Testis (tissue), 3 donors: ENCODE results near the gene ME3. TPM values are rescaled to one million over a fixed set of nuclear protein-coding genes. Genes with fewer than 3 reads are reported as not detected.
"Not testable (repeated sequence)": the region's sequence is repeated elsewhere in the genome, so short reads cannot be mapped to it uniquely, and the experiment has no call there.

Source experiments
- DNase-seq: peaks from one replicate; pipeline ENCODE4 v3.0.0-alpha.2; 2019
- H3K27ac ChIP-seq, 2 donors: fragments of 200-600 bp; sonication (generic); one replicate each; pipeline ENCODE4 v1.5.1; 2019
- H3K27me3 ChIP-seq: fragments of 200-600 bp; sonication (generic); one replicate; pipeline ENCODE4 v1.5.1; 2019
- H3K36me3 ChIP-seq: fragments of 200-600 bp; sonication (generic); one replicate; pipeline ENCODE4 v1.5.1; 2017; ENCODE audit warnings: low read depth; ENCODE audit errors: missing control alignments
- H3K4me1 ChIP-seq: fragments of 200-600 bp; sonication (generic); one replicate; pipeline ENCODE4 v1.5.1; 2019
- H3K4me3 ChIP-seq, 2 donors: fragments of 200-600 bp; sonication (generic); one replicate each; pipeline ENCODE4 v1.5.1; 2017 to 2019
- H3K9me3 ChIP-seq: fragments of 200-600 bp; sonication (generic); one replicate; pipeline ENCODE4 v1.5.1; 2017
- POLR2A ChIP-seq: fragments of 450-650 bp; IDR thresholded peaks from one replicate; pipeline ENCODE4 v1.6.1; 2017; ENCODE audit warnings: antibody characterized with exemption, mild to moderate bottlenecking, moderate library complexity
- WGBS, 2 donors: methylation state at CpG; one replicate each; pipeline ENCODE4 v1.1.5; 2018; 5-methylcytosine and 5-hydroxymethylcytosine counted together
- intact Hi-C: fragments of 100-400 bp; cut with DNase I; formaldehyde crosslinking; loops from one replicate; pipeline ENCODE4 v1.15.1; 2023; ENCODE audit warnings: low total_unique reads
- polyA plus RNA-seq: library from polyadenylated mRNA; stranded (reverse); fragments of 350-450 nt; fragmentation: Illumina TruSeq; extraction: RNeasy Lipid Tissue Mini Kit (QIAGEN cat#74804); gene quantifications from one replicate; pipeline ENCODE4 v1.2.3, GENCODE V29; 2014; ENCODE audit warnings: low read depth, low replicate concordance; ENCODE audit not compliant: insufficient read depth
- total RNA-seq, 2 donors: library from RNA; depleted of rRNA; stranded (reverse); fragments of >200 nt; gene quantifications; one replicate each; pipeline ENCODE4 v1.2.3, GENCODE V29; 2016
- TF ChIP-seq, protein P1 (sequence below), 3 experiments: fragments of 450-650 bp in 2 of 3; fragments of 200-600 bp in 1 of 3; sonication (generic) in 1 of 3; IDR thresholded peaks; one replicate each; pipeline ENCODE4 v1.5.1; 2016 to 2019; ENCODE audit warnings: antibody characterized with exemption in 3 of 3, mild to moderate bottlenecking in 2 of 3, moderate library complexity in 1 of 3

The ME3 gene
- total and polyA plus RNA-seq, 3 donors from 2014 or later, result 26.7 to 170 (median 115) TPM

DNA sequence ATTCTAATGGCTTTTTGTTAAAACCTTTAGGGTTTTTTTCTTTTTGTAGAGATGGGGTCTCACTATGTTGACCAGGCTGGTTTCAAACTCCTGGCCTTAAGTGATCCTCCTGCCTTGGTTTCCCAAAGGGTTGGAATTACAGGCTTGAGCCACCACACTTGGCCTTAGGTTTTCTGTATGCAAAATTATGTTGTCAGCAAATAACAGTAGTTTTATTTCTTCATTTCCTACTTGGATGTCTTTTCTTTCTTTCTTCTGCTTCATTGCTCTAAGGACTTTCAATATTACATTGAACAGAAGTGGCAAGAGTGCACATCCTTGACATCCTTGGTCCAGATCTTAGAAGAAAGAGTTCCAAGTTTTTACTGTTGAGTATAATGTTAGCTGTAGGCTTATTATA is 245.0 kb downstream of the ME3 start:
- no peak for DNase-seq
- intact Hi-C loops, result no loop called here
- H3K27ac ChIP-seq, result no peak overlapping the region
- peaks cover 3% of the 10 kb centered on the region for H3K4me1 ChIP-seq
- no peaks in the 10 kb centered on the region for H3K27me3 ChIP-seq
- H3K36me3 ChIP-seq, result no peaks in the 10 kb centered on the region
- TF ChIP-seq, protein P1, sequence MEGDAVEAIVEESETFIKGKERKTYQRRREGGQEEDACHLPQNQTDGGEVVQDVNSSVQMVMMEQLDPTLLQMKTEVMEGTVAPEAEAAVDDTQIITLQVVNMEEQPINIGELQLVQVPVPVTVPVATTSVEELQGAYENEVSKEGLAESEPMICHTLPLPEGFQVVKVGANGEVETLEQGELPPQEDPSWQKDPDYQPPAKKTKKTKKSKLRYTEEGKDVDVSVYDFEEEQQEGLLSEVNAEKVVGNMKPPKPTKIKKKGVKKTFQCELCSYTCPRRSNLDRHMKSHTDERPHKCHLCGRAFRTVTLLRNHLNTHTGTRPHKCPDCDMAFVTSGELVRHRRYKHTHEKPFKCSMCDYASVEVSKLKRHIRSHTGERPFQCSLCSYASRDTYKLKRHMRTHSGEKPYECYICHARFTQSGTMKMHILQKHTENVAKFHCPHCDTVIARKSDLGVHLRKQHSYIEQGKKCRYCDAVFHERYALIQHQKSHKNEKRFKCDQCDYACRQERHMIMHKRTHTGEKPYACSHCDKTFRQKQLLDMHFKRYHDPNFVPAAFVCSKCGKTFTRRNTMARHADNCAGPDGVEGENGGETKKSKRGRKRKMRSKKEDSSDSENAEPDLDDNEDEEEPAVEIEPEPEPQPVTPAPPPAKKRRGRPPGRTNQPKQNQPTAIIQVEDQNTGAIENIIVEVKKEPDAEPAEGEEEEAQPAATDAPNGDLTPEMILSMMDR (IDR thresholded peaks at IDR 0.05), result no peak
- TF ChIP-seq POLR2A, result no peak
- H3K4me3 ChIP-seq, result no peak overlapping the region
- H3K9me3 ChIP-seq, result no peaks in the 10 kb centered on the region

DNA sequence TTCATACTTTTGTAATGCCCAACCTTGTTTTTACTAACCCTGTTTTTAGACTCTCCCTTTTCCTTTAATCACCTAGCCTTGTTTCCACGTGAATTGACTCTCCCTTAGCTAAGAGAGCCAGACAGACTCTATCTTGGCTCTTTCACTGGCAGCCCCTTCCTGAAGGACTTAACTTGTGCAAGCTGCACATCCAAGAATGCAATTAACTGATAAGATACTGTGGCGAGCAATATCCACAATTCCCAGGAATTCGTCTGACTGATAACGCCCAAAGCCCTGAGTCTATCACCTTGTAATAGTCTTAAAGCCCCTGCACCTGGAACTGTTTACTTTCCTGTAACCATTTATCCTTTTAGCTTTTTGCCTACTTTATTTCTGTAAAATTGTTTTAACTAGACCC is 248.9 kb downstream of the ME3 start:
- H3K4me3 ChIP-seq, DNase-seq, H3K9me3 ChIP-seq, intact Hi-C loops, H3K27me3 ChIP-seq, H3K36me3 ChIP-seq, H3K4me1 ChIP-seq: not testable (repeated sequence)
- peak overlapping the region in 1 of 2 donors; percentile 33 for H3K27ac ChIP-seq
- WGBS, 2 donors, result 29 to 64% methylated on average over 4 of the region's 4 CpGs

DNA sequence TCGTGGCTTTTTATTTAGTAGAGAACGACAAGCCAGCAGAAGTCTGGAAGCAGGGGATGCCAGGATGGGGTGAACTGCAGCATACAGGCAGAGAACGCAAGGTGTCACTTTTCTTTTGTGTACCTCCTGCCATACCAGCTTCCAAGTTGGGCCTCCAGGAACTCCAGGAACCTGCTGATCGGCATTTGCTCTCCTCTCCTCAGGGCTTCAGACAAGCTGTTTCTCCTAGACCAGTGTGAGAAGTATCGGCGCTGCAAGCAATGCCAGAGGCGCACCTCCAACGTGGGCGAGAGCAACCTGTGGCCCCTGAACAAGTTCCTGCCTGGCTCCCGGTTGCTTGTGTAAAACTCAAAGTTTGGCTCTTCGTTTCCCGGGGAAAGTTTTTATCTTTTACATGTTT is 250.0 kb downstream of the ME3 start:
- H3K36me3 ChIP-seq, result no peaks in the 10 kb centered on the region
- intact Hi-C loops, result no loop called here
- 81 to 83% methylated on average over 12 of the region's 12 CpGs for WGBS, 2 donors
- H3K27me3 ChIP-seq, result no peaks in the 10 kb centered on the region
- H3K4me3 ChIP-seq, result no peak overlapping the region
- DNase-seq, result no peak
- TF ChIP-seq, protein P1 (IDR thresholded peaks at IDR 0.05), result no peak
- TF ChIP-seq POLR2A, result no peak
- H3K27ac ChIP-seq, result no peak overlapping the region
- peaks cover 3% of the 10 kb centered on the region for H3K4me1 ChIP-seq
- H3K9me3 ChIP-seq, result no peaks in the 10 kb centered on the region

DNA sequence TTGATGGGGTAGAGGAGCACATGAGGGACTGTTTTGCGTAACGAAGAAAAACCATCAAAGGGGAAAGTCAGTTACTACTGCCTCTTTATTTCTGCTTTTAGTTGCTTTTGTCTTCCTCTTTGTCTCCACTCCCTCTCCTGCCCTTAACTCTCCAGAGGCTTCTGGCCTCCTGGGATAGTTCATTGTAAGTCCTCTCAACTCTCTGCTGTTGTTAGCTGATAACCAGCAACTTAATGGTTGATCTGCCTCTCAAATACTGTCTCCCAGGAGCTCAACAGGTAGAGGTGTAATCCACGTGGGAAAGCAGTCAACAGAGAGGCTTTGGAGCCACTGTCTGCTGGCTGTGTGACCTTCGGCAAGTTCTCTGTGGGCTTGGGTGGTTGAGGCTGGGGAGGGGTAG is 250.5 kb downstream of the ME3 start:
- TF ChIP-seq POLR2A, result no peak
- TF ChIP-seq, protein P1 (IDR thresholded peaks at IDR 0.05), result no peak
- H3K4me1 ChIP-seq, result peaks cover 3% of the 10 kb centered on the region
- DNase-seq, result no peak
- no peak overlapping the region for H3K27ac ChIP-seq
- no peaks in the 10 kb centered on the region for H3K36me3 ChIP-seq
- 84 to 85% methylated on average over 4 of the region's 4 CpGs for WGBS, 2 donors
- H3K4me3 ChIP-seq, result no peak overlapping the region
- intact Hi-C loops, result no loop called here
- H3K27me3 ChIP-seq, result no peaks in the 10 kb centered on the region
- H3K9me3 ChIP-seq, result no peaks in the 10 kb centered on the region

DNA sequence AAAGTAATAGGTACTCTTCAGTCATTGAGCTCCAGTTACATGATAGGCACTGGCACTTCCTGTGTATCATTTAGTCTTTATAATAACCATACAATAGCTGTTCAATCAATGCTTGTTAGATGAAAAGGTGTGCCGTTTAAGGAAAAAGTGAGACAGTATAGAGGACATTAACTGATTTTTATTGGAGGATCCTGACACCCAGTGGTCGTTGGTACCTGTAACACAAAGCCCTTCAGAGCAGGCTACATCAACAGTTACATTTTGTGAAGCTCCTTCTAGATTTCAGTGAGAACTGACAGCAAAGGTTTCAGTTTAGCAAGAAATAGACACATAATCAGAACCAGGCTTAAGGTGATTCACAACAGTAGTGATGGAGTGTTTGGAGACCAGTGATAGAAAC is 253.5 kb downstream of the ME3 start:
- H3K27ac ChIP-seq, result no peak overlapping the region
- 34 to 36% methylated on average over 2 of the region's 2 CpGs for WGBS, 2 donors
- TF ChIP-seq POLR2A, result no peak
- TF ChIP-seq, protein P1 (IDR thresholded peaks at IDR 0.05), result peak in 1 of 3 experiments; percentile 16
- H3K27me3 ChIP-seq, result no peaks in the 10 kb centered on the region
- no peak overlapping the region for H3K4me3 ChIP-seq
- no peaks in the 10 kb centered on the region for H3K36me3 ChIP-seq
- intact Hi-C loops, result no loop called here
- H3K9me3 ChIP-seq, result no peaks in the 10 kb centered on the region
- no peak for DNase-seq
- H3K4me1 ChIP-seq, result peaks cover 3% of the 10 kb centered on the region
